ENCODE results near the gene PSME3IP1.

GRCh38 chr16:57188711-57189002 is 2.8 kb upstream of the PSME3IP1 start:
- TF ChIP-seq CTCF (IDR thresholded peaks at IDR 0.05) (no peak), POLR2A (IDR thresholded peaks at IDR 0.05) (no peak)
